GM19023 (cell line): ENCODE data around the gene MAP2K5.
A peak's percentile ranks its signal among the peaks of the same experiment; 100 is the strongest.

Experiments used
- ATAC-seq: cut with Tn5 transposase; IDR thresholded peaks from one replicate; pipeline ENCODE4 v1.9.1; 2021; ENCODE audit warnings: mild to moderate bottlenecking, moderate library complexity; ENCODE audit not compliant: unreplicated experiment

Gene MAP2K5

GRCh38 chr15:67832897-67833709 lies 290.6 kb downstream of the MAP2K5 start:
- ATAC-seq = no peak

- ATAC-seq = no peak
These were observed 291.4 kb downstream of the MAP2K5 start for GRCh38 chr15:67833710-67834511.

- no peak for ATAC-seq
These were observed 292.2 kb downstream of the MAP2K5 start for GRCh38 chr15:67834581-67835296.

- ATAC-seq = no peak
These were observed 293.0 kb downstream of the MAP2K5 start for GRCh38 chr15:67835297-67836133.

- no peak for ATAC-seq
These were observed 293.6 kb downstream of the MAP2K5 start for GRCh38 chr15:67836134-67836455.

GRCh38 chr15:67836477-67836876 lies 294.0 kb downstream of the MAP2K5 start:
- ATAC-seq = no peak

GRCh38 chr15:67836955-67837354 lies 294.5 kb downstream of the MAP2K5 start:
- no peak for ATAC-seq

GRCh38 chr15:67838789-67839332 lies 296.4 kb downstream of the MAP2K5 start:
- ATAC-seq = no peak

- ATAC-seq = peak; percentile 15
These were observed 297.0 kb downstream of the MAP2K5 start for GRCh38 chr15:67839499-67839928.

- ATAC-seq = peak; percentile 84
These were observed 297.6 kb downstream of the MAP2K5 start, which contains the start of gene RNU6-1 for GRCh38 chr15:67839929-67840748. TSS of gene RNU6-1 (minus strand) at chr15:67840045.

GRCh38 chr15:67840749-67841512 lies 298.4 kb downstream of the MAP2K5 start:
- ATAC-seq = no peak

- no peak for ATAC-seq
These were observed 298.9 kb downstream of the MAP2K5 start for GRCh38 chr15:67841513-67841762.

- no peak for ATAC-seq
These were observed 300.6 kb downstream of the MAP2K5 start for GRCh38 chr15:67843092-67843501.

GRCh38 chr15:67843571-67844387 lies 301.3 kb downstream of the MAP2K5 start:
- ATAC-seq = no peak

- ATAC-seq = no peak
These were observed 303.5 kb downstream of the MAP2K5 start for GRCh38 chr15:67845974-67846373.

GRCh38 chr15:67849538-67849937 lies 307.0 kb downstream of the MAP2K5 start:
- ATAC-seq = no peak

GRCh38 chr15:67850336-67850735 lies 307.8 kb downstream of the MAP2K5 start:
- no peak for ATAC-seq

GRCh38 chr15:67850994-67851571 lies 308.6 kb downstream of the MAP2K5 start:
- no peak for ATAC-seq
